KOPT-K1 (cell line): Measurements from ENCODE around the gene PXN.
A peak's percentile ranks its signal among the peaks of the same experiment; 100 is the strongest.

ENCODE experiments used
- H3K27ac ChIP-seq: fragments of 200-600 bp; sonication (generic); 2 replicates; pipeline ENCODE4 v1.5.1; 2016; ENCODE audit warnings: antibody characterized with exemption, mild to moderate bottlenecking, low read depth, low read length; ENCODE audit not compliant: poor library complexity, severe bottlenecking
- H3K36me3 ChIP-seq: fragments of 200-600 bp; sonication (generic); 2 replicates; pipeline ENCODE4 v1.5.1; 2017; ENCODE audit warnings: antibody characterized with exemption, mild to moderate bottlenecking, low read length, moderate library complexity; ENCODE audit not compliant: insufficient read depth
- H3K9me3 ChIP-seq: fragments of 200-600 bp; sonication (generic); 2 replicates; pipeline ENCODE4 v1.5.1; 2017; ENCODE audit warnings: antibody characterized with exemption, low read length, mild to moderate bottlenecking; ENCODE audit not compliant: insufficient read depth, poor library complexity, severe bottlenecking

PXN gene

DNA sequence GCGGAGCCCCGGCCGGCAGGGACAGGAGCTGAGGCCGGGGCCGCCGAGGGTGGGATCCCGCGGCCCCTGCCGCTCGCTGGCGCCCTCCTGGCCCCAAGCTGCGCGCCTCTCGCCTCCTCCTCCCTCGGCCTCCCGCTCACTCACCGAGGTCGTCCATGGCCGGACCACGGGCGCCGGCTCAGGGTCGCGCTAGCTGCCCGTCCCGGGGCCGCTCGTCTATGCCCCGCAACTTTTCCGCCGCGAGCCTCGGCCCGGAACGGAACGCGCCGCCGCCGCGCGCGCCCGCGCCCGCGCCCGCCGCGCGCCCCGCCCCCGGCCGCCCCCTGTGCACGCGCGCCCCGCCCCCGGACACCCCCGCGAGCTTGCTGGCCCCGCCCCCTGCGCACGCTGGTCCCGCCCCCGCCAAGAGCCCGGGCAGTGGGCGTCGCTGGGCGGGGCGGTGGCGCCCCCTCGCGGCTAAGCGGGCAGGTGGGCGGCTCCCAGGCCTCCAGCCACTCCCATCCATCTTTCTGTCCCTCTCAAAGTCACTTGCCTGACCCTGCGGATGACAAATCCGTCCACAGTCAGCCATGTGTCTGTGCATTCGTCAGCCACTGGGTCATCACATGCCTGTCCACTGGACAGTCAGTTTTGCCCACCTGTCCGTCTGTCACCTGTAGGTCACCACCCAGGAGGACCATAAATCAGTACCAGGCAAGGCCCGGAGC, at the start of gene PXN:
TSS of gene PXN (minus strand) at position 258 of the 707 bp plus-strand sequence. CDS start at position 157, 101 bp downstream.
- H3K9me3 ChIP-seq, result no peaks in the 10 kb centered on the region
- H3K36me3 ChIP-seq, result no peaks in the 10 kb centered on the region
- no peak within 1 kb of the TSS for H3K27ac ChIP-seq

DNA sequence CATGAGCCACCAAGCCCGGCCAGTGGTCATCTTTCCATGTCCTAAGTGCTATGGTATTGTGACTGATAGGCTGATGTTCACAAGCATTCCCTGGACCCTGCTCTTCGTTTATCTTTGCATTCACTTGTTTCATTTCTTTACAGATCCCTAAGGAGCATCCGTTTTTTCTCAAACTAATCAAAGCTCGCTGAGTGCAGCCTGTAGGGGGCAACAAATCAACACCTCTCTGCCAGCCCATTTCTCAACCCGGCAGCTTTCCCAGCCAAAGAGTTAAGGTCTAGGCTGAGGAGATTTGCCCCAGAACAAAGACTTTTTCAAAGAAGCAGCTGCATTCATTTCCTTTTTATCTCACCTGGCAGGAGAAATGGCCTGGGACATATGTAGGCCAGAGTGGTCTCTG, 48.7 kb upstream of the PXN start:
- Histone ChIP-seq H3K36me3 (no peaks in the 10 kb centered on the region), H3K27ac (no peak overlapping the region), H3K9me3 (no peaks in the 10 kb centered on the region)

DNA sequence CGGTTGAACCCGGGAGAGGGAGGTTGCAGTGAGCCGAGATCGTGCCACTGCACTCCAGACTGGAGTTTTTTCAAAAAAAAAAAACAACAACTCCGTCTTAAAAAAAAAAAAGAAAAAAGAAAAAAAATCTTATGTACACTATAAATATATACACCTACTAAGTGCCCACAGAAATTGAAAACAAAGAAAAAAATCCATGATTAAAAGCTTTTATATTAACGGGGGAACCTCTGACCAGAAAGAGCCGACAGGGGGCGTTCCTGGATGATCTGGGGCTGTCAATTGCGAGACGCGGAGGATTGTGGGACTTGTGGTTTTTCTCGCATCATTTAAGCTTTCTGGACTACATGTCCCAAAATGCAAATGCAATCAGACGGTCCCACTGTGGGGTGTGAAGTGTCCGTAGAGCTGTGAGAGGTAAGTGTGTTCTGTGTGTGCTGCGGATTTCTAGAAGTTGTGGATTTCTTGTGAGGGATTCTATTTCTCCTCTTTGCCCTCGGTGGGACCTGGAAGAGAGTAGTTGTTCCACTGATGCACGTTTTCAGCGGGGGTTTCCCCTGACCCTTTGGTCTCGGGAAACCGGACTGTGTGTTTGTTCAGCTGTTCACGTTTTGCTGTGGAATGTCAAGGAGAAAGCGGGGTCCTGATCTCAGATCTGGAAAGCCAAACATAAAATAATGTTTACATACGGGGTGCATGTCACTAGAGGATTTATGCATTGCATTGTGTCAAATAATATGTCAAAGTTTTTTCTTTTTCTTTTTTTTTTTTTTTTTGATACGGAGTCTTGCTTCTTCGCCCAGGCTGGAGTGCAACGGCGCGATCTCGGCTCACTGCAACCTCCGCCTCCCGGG, 36.7 kb upstream of the PXN start, which contains the start of gene SIRT4:
TSS of gene SIRT4 (plus strand) at position 360 of the 854 bp plus-strand sequence. CDS start 1,241 bp downstream, outside the sequence.
- no peaks in the 10 kb centered on the region for H3K36me3 ChIP-seq
- H3K9me3 ChIP-seq, result no peaks in the 10 kb centered on the region
- H3K27ac ChIP-seq, result peak within 1 kb of the TSS; percentile 34

DNA sequence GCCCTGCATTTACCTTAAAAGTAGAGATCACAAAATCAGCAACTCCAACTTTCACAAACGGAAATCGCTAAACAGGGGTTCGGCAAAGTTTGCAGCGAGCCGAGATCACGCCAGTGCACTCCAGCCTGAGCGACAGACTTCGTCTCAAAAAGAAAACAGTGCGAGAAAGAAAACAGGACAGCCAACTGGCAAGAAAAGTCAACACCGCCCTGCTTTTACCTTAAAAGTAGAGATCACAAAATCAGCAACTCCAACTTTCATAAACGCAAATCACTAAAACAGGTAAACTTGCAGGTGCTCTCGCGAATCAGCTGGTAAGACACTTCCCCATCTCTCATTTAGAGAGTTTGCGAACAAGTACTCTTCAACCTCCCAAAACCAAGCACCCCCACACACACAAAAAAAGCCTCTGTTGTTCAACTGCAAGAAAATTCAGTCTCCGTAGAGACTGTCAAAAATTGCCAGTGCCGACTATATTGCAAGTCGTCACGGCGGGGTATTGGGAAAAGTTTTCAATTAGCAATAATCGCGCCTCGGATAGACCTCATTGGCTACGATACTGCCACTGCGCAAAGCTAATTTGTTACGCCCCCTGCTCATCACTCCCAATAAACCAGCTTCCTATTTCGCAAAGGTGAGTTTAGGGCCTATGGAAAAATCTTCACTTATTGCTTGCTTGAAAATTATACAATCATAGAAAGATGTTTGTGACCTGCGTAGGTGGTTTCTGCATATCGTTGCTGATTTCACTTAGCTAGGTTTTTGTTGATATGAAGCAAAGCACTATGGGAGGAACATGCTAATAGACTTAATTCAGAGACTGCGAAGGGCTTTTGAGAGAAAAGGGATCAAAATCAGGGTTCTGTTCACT, 27.4 kb upstream of the PXN start, which contains the start of gene RNU4-1:
TSS of gene RNU4-1 (minus strand) at position 577 of the 871 bp plus-strand sequence.
- Histone ChIP-seq H3K9me3 (no peaks in the 10 kb centered on the region), H3K36me3 (no peaks in the 10 kb centered on the region), H3K27ac (peak within 1 kb of the TSS; percentile 93)

DNA sequence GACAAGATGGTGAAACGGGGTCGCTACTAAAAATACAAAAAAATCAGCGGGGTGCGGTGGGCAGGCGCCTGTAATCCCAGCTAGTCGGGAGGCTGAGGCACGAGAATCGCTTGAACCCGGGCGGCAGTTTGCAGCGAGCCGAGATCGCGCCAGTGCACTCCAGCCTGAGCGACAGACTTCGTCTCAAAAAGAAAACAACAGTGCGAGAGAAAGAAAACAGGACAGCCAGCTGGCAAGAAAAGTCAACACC, 26.8 kb upstream of the PXN start:
- no peaks in the 10 kb centered on the region for H3K9me3 ChIP-seq
- peak overlapping the region; percentile 93 for H3K27ac ChIP-seq
- H3K36me3 ChIP-seq, result no peaks in the 10 kb centered on the region

DNA sequence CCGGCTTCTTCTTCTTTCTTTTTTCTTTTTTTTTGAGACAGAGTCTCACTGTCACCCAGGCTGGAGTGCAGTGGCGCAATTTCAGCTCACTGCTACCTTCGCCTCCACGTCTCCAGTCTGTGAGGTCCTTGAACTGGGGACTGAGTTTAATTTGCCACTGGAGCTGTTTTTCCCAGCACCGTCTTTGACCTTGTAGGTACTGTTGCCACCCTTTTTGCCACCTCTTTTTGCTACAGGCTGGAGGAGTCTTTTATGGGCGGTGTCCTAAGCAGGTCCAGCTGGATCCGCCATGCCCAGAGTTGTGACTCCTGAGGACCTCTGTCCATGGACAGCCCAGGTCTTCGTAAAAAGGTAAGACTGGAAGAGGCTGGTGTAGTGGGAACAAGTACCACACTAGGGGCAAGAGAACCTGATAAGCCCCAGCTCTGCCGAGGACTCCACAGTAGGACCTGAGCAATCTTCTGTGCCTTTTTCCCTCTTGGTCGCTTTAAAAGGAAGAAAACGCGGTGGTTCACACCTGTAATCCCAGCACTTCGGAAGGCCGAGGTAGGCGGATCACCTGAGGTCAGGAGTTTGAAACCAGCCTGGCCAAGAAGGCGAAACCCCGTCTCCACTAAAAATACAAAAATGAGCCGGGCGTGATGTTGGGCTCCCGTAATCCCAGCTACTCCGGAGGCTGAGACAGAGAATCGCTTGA, 25.2 kb upstream of the PXN start:
- Histone ChIP-seq H3K27ac (peak overlapping the region; percentile 1), H3K36me3 (no peaks in the 10 kb centered on the region)

DNA sequence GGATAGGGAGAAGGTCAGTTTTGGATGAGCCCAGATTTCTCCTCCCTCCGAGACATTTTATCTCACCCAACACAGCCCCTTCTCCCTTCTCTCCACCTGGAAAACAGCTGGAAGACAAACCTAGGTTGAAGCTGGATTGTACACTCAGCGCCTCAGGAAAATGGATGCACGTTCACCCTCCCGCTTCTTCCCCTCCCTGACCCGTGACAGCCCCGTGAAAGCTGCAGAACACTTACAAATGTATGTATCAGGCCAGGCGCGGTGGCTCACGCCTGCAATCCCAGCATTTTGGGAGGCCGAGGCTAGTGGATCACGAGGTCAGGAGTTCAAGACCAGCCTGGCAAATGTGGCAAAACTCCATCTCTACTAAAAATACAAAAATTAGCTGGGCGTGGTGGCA, 22.0 kb upstream of the PXN start:
- Histone ChIP-seq H3K27ac (no peak overlapping the region), H3K9me3 (no peaks in the 10 kb centered on the region), H3K36me3 (no peaks in the 10 kb centered on the region)

More for the DNA sequence above, 25.2 kb upstream of the PXN start:
- no peaks in the 10 kb centered on the region for H3K9me3 ChIP-seq

DNA sequence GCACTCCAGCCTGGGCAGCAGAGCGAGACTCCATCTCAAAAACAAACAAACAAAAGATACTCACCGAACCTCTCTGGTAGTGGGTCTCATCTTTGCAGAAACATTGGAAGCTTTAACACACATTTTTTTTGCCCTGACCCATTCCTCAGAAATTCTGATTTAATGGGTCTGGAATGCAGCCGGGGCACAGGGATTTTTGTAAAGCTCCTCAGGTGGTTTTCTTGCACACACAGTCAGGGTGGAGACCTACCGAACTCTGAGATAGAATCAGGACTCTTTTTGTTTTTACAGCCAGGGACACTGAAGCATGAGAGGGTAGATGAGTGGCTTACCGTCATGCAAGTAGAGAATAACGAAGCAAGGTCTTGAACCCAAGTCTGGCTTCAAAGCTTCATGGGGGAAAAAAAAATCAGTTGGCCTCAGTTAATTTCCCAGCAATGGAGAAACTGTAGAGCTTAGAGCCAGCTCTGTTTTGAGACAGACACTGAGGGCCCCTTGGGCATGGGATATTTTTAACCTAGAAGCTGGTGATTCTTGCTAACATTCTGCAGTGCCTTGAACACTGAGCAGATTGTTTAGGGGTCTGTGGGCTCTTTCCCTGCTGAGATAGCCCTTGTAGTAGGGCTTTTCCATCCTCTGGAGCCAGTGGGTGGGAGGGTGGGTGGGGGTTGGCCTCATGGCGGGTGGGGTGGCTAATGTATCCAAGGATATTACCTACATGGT, 21.4 kb upstream of the PXN start:
- no peaks in the 10 kb centered on the region for H3K9me3 ChIP-seq
- no peaks in the 10 kb centered on the region for H3K36me3 ChIP-seq
- no peak overlapping the region for H3K27ac ChIP-seq

DNA sequence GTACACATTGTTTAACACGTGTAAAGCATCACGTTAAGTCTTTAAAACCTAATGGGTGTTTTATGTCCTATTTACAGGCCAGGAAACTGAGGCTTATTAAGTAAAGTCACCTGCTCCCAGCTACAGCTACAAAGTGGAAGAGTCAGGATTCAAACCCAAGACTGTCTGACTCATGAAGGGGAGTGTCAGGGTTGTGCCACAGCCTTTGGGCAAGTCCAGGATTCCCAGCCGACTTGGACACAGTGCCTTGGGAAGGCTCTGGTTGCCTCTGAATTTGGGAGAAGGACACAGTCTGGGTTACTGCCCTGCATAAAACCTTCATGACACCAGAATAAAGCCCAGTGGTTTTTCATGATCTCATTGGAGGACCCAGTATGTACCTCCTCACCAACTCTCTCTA, 18.9 kb upstream of the PXN start:
- Histone ChIP-seq H3K9me3 (no peaks in the 10 kb centered on the region), H3K27ac (no peak overlapping the region), H3K36me3 (no peaks in the 10 kb centered on the region)

DNA sequence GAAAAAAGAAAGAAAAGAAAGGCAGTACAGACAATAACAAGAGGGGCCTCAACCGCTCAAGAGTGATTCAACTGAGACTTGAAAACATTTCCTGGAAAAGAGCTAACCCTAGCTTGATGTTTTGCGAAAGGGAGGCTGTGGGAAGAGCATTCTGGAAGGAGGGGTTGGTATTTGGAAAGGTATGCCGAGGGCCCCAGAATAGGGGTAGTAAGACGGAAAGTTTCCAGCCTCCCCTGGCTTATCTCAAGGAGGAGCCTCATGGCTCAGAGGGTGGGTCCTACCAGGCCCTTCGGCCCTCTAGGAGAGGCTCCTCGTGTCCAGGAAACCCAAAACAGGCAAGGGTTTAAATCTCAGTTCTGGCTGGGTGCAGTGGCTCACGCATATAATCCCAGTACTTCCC, 17.8 kb upstream of the PXN start:
- Histone ChIP-seq H3K9me3 (peaks cover 5% of the 10 kb centered on the region), H3K27ac (no peak overlapping the region), H3K36me3 (no peaks in the 10 kb centered on the region)

DNA sequence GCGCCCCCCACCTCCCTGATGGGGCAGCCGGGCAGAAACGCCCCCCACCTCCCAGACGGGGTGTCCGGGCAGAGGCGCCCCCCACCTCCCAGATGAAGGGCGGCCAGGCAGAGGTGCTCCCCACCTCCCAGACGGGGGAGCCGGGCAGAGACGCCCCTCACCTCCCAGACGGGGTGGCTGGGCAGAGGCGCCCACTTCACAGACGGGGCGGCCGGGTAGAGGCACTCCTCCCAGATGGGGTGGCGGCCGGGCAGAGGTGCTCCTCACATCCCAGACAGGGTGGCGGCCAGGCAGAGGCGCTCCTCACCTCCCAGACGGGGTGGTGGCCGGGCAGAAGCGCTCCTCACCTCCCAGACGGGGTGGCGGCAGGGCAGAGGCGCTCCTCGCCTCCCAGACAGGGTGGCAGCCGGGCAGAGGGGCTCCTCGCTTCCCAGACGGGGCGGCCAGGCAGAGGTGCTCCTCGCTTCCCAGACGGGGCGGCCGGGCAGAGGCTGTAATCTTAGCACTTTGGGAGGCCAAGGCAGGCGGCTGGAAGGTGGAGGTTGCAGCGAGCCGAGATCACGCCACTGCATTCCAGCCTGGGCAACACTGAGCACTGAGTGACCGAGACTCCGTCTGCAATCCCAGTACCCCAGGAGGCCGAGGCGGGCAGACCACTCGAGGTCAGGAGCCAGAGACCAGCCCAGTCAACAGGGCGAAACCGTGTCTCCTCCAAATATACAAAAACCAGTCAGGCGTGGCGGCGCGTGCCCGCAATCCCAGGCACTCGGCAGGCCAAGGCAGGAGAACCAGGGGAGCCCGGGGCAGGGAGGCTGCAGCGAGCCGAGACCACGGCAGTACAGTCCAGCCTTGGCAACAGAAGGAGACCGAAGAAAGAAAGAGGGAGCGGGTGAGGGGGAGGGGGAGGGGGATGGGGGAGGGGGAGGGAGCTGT, 12.9 kb upstream of the PXN start:
- Histone ChIP-seq H3K36me3 (no peaks in the 10 kb centered on the region), H3K27ac (no peak overlapping the region)

DNA sequence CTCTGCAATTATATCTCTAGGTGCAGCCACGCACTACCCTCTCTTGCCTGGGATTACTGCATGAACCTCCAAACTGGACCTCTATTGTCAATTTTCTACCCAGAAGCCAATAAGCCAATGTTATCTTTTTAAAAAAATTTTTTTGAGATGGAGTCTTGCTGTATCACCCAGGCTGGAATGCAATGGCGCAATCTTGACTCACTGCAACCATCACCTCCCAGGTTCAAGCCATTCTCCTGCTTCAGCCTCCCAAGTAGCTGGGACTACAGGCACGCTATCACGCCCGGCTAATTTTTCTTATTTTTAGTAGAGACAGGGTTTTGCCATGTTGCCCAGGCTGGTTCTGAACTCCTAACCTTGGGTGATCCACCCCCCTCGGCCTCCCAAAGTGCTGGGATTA, 11.2 kb upstream of the PXN start:
- Histone ChIP-seq H3K9me3 (peaks cover 9% of the 10 kb centered on the region), H3K27ac (no peak overlapping the region), H3K36me3 (no peaks in the 10 kb centered on the region)

More for the DNA sequence above, 12.9 kb upstream of the PXN start:
- peaks cover 9% of the 10 kb centered on the region for H3K9me3 ChIP-seq

DNA sequence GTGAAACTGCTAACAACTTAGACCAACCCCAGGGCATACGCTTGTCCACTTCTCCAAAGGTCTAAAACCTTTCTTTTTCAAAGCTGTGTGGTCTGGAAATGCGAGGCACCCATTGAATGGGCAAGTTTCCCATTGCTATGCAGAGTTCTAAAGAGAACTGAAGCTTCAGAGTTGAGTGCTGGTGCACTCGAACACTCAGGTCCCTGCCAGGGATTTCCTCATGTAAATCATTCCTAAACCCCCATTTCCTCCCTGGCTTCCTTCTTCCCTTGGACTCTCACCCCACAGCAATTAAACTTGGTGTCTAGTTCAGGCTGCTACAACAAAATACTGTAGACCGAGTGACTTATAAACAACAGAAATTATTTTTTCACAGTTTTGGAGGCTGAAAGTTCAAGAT, 2.2 kb upstream of the PXN start:
- Histone ChIP-seq H3K9me3 (no peaks in the 10 kb centered on the region), H3K27ac (no peak overlapping the region), H3K36me3 (no peaks in the 10 kb centered on the region)
